Middle frontal gyrus (tissue), 1 donor: Measurements from ENCODE around the gene VTA1.
"Not testable (repeated sequence)": the region's sequence is repeated elsewhere in the genome, so short reads cannot be mapped to it uniquely, and the experiment has no call there.

ENCODE experiments used
- DNase-seq: peaks from one replicate; pipeline ENCODE4 v3.0.0-alpha.2; 2015; ENCODE audit warnings: low spot score; ENCODE audit errors: extremely low spot score

VTA1 gene

GRCh38 chr6:142225115-142225514 lies 78.1 kb downstream of the VTA1 start:
- no peak for DNase-seq

GRCh38 chr6:142225552-142225951 lies 78.5 kb downstream of the VTA1 start:
- DNase-seq: no peak

- DNase-seq: no peak
These were observed 79.7 kb downstream of the VTA1 start for GRCh38 chr6:142226731-142227130.

- DNase-seq: not testable (repeated sequence)
These were observed 82.6 kb downstream of the VTA1 start for GRCh38 chr6:142229518-142230270.

GRCh38 chr6:142232206-142233044 lies 85.4 kb downstream of the VTA1 start:
- not testable (repeated sequence) for DNase-seq

- no peak for DNase-seq
These were observed 87.1 kb downstream of the VTA1 start for GRCh38 chr6:142233945-142234682.

- no peak for DNase-seq
These were observed 88.2 kb downstream of the VTA1 start for GRCh38 chr6:142235272-142235671.

GRCh38 chr6:142235791-142236190 lies 88.7 kb downstream of the VTA1 start:
- DNase-seq: no peak

- DNase-seq: no peak
These were observed 89.6 kb downstream of the VTA1 start for GRCh38 chr6:142236691-142237090.

GRCh38 chr6:142238881-142239280 lies 91.8 kb downstream of the VTA1 start:
- DNase-seq: no peak

GRCh38 chr6:142240179-142240578 lies 93.1 kb downstream of the VTA1 start:
- no peak for DNase-seq

GRCh38 chr6:142241061-142241460 lies 94.0 kb downstream of the VTA1 start:
- no peak for DNase-seq

- no peak for DNase-seq
These were observed 95.2 kb downstream of the VTA1 start for GRCh38 chr6:142242269-142242668.

- DNase-seq: no peak
These were observed 99.9 kb downstream of the VTA1 start for GRCh38 chr6:142246960-142247359.

GRCh38 chr6:142249266-142249665 lies 102.2 kb downstream of the VTA1 start:
- no peak for DNase-seq

GRCh38 chr6:142251930-142252445 lies 104.9 kb downstream of the VTA1 start:
- DNase-seq: no peak

GRCh38 chr6:142254513-142254912 lies 107.5 kb downstream of the VTA1 start:
- DNase-seq: no peak

GRCh38 chr6:142255785-142256184 lies 108.7 kb downstream of the VTA1 start:
- DNase-seq: no peak

- no peak for DNase-seq
These were observed 111.2 kb downstream of the VTA1 start for GRCh38 chr6:142258305-142258704.

- no peak for DNase-seq
These were observed 111.7 kb downstream of the VTA1 start for GRCh38 chr6:142258757-142259156.

- no peak for DNase-seq
These were observed 113.7 kb downstream of the VTA1 start for GRCh38 chr6:142260748-142261147.

GRCh38 chr6:142262231-142262630 lies 115.2 kb downstream of the VTA1 start:
- no peak for DNase-seq
